ENCODE results near the gene WDR47.
"Not testable (repeated sequence)": the region's sequence is repeated elsewhere in the genome, so short reads cannot be mapped to it uniquely, and the experiment has no call there.

The WDR47 gene

DNA sequence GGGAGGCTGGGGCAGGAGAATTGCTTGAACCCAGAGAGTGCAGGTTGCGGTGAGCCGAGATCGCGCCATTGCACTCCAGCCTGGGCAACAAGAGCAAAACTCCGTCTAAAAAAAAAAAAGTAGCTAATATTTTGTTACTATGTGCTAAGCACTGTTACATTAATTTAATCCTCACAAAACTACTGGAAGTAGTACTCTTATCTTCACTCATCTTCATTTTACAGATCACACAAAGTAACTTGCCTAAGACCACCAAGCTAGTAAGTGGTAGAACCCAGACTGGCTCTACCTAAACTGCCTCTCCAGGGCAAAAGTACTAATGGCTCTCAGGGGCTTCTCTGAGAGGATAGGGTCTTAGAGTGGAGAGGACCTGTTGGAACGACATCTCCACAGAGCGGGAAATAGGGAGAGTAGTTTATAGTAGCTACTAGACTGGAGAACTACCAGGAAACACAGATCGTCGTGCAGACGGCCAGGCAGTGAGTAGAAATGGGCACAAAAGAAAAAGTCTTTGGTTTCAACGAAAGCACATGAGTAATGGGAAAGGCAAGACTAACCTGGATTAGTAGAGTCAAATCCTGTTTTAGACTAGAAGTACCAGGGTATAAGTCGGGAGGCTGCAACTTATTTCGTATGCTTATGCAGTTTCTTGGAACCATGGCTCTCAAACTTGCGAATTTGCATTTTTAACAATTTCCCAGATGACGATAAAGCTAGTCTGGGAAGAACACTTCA is 80.0 kb downstream of the WDR47 start:
- no peak for DNase-seq

DNA sequence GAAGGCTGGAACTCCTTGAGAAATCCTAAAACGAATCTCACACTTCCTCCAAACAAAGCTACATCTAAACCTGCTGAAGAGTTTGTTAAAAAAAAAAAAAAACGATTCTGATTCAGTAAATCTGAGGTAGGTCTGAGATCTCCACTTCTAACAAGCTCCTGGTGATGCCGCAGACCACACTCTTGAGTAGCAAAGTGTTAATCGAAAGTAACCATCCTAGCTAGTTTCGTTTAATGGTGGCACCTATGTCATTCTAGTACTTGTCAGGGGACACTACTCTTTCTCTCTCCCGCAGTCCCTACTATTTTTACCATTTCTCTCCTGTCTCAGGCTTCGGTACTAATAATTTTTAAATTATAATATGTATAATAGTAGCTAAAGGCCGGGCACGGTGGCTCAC is 80.7 kb downstream of the WDR47 start:
- no peak for DNase-seq

DNA sequence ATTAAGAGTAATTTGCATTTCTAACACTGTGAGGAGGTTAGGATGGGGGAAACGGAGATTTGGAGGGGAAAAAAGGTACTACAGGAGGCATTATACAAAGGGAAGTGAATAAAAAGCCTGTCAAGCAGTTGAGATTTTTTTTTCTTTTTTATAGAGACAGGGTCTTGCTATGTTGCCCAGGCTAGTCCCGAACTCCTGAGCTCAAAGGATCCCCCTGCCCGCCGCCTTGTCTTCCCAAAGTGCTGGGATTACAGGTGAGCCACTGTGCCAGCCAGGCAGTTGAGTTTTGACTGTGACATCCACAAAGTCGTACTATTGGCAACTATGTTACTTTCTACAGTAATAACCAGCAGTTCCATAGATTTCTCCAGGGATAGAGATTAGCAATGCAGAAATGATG is 81.2 kb downstream of the WDR47 start:
- no peak for DNase-seq

DNA sequence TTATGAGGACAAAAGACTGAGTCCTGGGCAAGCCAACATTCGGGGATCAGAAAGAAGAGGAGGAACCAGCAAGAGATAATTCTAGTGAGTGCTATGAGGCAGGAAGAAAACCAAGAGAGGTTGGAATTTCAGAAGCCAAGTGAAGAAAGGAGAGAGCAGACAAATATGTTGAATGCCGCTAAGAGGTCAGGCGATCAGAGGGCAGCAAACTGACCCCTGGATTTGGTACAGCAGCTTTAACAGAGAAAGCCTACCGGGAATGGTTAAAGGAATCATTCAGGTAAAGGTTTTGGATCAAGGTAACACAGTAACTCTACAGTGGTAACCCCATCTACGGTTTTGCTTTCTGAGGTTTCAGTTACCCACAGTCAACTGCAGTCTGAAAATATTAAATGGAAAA is 84.0 kb downstream of the WDR47 start:
- DNase-seq, result no peak

DNA sequence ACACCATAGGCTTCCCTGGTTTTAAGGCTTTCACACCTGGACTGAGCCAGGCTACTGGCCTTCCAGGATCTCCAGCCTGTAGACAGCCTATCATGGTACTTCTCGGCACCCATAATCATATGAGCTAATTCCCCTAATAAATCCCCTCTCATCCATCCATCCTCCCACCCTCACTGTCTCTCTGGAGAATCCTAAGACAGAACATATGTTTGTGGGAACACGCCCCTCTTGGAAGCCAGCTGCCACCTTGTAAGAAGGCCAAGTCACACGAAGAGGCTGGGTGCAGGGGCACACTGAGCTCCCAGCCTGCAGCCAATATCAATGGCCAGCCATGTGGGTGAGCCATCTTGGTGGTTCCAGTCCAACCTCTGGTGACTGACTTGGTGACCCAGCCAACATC is 86.0 kb downstream of the WDR47 start:
- no peak for DNase-seq

DNA sequence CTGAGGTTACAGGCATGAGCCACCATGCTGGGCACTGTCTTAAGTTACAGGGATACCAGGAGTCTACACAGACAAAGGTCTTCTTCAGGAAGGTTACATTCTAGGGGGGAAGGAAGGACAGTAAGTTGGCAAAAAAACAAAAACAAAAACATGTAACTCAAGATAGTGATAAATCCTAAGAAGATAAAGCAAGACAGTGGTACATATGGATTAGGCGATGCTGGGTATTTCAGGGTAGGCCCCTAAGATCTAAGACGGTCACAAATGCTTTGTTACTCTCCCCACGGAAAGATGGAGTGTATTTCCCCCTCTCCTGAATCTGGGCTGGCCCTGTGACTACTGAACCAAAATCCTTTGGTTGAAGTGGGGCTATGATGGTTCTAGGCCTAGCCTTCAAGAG is 86.8 kb downstream of the WDR47 start:
- DNase-seq, result no peak

DNA sequence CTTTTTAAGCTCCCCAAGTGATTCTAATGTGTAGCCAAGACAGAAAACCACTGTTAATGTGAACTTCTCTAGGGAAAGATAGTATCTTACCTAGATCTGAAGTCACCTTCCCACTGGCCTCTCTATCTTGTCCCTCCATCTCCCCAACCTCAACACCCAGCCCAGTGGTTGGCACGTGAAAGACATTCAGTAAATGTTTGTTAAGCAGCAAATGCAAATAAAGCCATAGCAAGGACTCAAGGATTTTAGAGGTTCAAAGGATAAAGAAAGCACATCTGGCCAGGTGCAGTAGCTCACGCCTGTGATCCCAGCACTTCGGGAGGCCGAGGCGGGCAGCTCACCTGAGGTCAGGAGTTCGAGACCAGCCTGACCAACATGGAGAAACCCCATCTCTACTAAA is 88.5 kb downstream of the WDR47 start:
- DNase-seq, result no peak

DNA sequence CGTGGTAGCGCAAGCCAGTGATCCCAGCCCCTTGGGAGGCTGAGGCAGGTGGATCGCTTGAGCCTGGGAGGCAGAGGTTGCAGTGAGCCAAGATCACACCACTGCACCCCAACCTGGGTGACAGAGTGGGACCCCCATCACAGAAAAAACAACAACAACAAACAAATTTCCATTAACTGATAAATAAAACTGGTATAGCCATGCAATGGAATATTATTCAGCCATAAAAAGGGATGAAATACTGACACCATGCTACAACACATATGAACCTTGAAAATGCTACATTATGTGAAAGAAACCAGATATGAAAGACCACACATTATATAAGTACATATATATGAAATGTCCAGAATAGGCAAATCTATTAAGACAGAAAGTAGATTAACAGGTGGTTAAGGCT is 90.7 kb downstream of the WDR47 start:
- no peak for DNase-seq

DNA sequence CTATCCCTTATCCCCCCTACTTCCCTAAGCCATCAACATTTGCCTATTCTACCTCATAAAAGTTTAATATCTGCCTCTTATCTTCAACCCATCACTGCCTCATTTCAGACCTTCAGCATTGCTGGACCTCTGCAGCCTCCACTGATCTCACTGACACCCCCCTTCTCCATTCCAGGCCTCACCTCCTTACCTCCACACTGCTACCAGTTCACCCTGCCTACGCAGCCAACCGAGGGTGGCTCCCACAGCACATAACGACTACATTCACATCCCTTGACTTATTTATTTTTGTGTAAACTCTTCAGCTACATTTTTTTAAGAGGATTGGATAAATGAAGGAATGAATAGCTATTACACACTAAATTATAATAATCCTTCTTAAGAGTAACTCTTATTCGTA is 92.9 kb downstream of the WDR47 start:
- no peak for DNase-seq

DNA sequence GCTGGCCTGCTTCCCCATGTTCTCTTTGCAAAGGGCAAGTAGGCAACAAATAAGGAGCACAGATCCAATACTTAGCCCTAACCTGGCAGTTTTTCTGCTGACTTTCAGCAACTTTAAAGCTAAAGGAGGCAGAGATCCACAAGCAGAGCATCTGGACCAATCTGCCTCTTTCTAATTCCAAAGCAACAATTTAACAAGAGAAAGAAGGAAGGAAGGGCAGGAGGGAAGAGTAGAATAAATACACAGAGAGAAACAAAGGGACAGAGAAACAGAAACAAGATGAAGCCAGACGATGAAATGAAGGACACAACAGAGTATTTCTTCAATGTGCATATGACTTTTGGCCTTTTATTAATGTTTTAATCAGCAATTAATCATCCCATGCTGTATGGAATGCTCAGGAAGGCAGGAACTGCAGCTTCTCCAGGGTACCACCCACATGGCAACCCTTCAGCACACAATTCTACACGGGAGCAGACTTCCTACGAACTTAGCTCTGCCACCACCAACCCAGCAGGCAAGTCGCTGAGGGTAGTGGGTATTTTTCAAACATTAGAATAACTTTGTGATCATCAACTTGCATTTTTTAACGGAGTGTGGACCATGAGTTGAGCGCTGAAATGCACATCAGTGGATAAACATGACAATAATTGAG is 93.9 kb downstream of the WDR47 start:
- no peak for DNase-seq

DNA sequence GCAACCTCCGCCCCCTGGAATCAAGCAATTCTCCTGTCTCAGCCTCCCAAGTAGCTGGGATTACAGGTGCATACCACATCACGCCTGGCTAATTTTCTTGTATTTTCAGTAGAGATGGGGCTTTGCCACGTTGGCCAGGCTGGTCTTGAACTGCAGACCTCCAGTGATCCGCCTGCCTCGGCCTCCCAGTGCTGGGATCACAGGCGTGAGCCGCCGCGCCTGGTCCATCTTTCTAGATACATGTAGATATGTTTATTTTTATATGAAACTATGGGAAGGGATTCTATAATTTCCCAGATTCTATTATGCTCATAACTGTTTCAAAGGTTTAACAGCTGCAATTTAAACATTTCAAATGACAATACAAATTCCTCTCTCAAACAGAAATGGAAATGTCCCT is 105.7 kb downstream of the WDR47 start:
- no peak for DNase-seq

DNA sequence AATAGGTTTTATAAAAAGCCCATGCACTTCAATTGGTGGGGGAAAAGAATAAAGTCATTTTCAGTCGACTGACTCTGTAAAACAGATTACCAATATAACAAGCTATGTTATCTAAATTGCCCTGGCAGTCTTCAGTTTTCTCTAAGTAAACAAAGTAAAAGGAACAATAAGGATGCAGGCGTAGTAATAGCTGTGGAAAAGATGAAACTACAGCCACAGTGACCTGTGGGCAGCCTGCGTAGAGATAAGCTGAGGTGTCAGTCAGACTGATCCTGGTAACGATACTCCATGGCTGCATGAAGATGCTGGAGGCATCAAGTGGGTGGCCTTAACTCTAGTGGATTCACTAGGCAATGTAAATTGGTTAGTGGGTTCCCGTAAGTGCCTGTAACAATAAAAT is 108.0 kb downstream of the WDR47 start:
- DNase-seq, result no peak

DNA sequence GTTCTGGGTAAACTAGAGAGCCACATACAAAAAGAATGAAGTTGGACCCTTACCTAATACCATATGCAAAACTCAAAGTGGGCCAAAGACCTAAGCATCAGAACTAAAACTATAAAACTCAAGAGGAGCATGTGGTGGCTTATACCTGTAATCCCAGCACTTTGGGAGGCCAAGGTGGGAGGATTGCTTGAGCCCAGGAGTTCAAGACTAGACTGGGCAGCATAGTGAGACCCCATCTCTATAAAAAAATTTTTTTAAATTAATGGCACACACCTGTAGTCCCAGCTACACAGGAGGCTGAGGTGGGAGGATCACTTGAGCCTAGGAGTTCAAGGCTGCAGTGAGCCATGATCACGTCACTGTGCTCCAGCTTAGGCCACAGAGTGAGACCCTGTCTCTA is 114.3 kb downstream of the WDR47 start:
- not testable (repeated sequence) for DNase-seq

DNA sequence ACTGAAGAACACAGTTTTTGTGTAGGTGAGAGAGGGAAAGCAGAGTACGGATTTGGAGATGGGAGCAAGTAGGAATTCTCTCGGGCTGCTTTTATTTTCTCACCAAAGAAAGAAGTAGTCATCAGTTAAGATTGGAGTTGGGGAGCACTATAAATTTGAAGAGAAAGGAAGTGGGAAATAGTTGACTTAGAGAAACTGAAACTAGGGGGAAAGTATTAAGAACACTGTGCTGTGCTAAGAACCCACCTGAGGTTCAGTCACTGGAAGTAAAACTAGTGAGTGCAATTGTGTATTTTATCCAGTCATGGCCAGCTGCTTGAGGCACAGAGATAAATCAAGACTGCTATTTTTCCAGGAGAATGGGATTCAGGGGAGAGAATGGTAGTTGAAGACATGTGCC is 116.0 kb downstream of the WDR47 start:
- DNase-seq, result no peak
